Retinal pigment epithelial cell (primary cell): ENCODE results near the gene PUM2.
"Not testable (repeated sequence)": the region's sequence is repeated elsewhere in the genome, so short reads cannot be mapped to it uniquely, and the experiment has no call there.

Experiments
- DNase-seq: peaks from one replicate; pipeline ENCODE4 v3.0.0-alpha.2; 2010; ENCODE audit warnings: low read depth
- H3K4me3 ChIP-seq: 2 replicates; pipeline ENCODE4 v1.5.1; 2011; ENCODE audit warnings: mild to moderate bottlenecking, low read length, control low read depth, moderate library complexity
- CTCF ChIP-seq: conservative IDR thresholded peaks from 2 replicates; pipeline ENCODE4 v1.5.1; 2011; ENCODE audit warnings: low read depth, low read length, control low read depth, inconsistent platforms

The PUM2 gene

GRCh38 chr2:20369366-20369765, 18.7 kb upstream of the PUM2 start:
- TF ChIP-seq CTCF, result no peak
- H3K4me3 ChIP-seq, result no peak overlapping the region
- no peak for DNase-seq

GRCh38 chr2:20368706-20369105, 18.1 kb upstream of the PUM2 start:
- no peak for DNase-seq
- no peak overlapping the region for H3K4me3 ChIP-seq
- no peak for TF ChIP-seq CTCF

GRCh38 chr2:20367929-20368328, 17.3 kb upstream of the PUM2 start:
- H3K4me3 ChIP-seq, DNase-seq: not testable (repeated sequence)

- no peak overlapping the region for H3K4me3 ChIP-seq
- no peak for DNase-seq
- TF ChIP-seq CTCF, result no peak
Measured at GRCh38 chr2:20366672-20367116, 16.1 kb upstream of the PUM2 start.

GRCh38 chr2:20365249-20365817, 14.7 kb upstream of the PUM2 start:
- no peak overlapping the region for H3K4me3 ChIP-seq
- DNase-seq, result no peak
- no peak for TF ChIP-seq CTCF

- no peak overlapping the region for H3K4me3 ChIP-seq
- no peak for DNase-seq
- no peak for TF ChIP-seq CTCF
Measured at GRCh38 chr2:20363578-20363977, 12.9 kb upstream of the PUM2 start.

GRCh38 chr2:20362701-20363435, 12.2 kb upstream of the PUM2 start:
- H3K4me3 ChIP-seq, result no peak overlapping the region
- no peak for TF ChIP-seq CTCF
- DNase-seq, result no peak
